GM13977 (cell line): ENCODE measurements around the gene DPP4.
"Not testable (repeated sequence)": the region's sequence is repeated elsewhere in the genome, so short reads cannot be mapped to it uniquely, and the experiment has no call there.

Experiments used
- DNase-seq: peaks from one replicate; pipeline ENCODE4 v3.0.0; 2012; ENCODE audit warnings: low spot score
- CTCF ChIP-seq: IDR thresholded peaks from 2 replicates; pipeline ENCODE4 v1.5.1; 2012; ENCODE audit warnings: mild to moderate bottlenecking, control low read depth; ENCODE audit not compliant: insufficient read depth; ENCODE audit errors: extremely low read depth, missing control alignments
- in situ Hi-C: fragments of 300-500 bp; cut with MboI; formaldehyde crosslinking; loops from one replicate; pipeline ENCODE4 v1.12.0; 2022; ENCODE audit warnings: low sequenced_read_pairs, low pct_unique_long_range_greater_than_20kb, mixed read lengths, inconsistent platforms; ENCODE audit not compliant: unreplicated experiment

DPP4 gene

GRCh38 chr2:161964160-161964559 is 109.9 kb downstream of the DPP4 start:
- DNase-seq = no peak
- in situ Hi-C loops = no loop called here
- no peak for TF ChIP-seq CTCF

GRCh38 chr2:161962160-161962559 is 111.9 kb downstream of the DPP4 start:
- DNase-seq = no peak
- TF ChIP-seq CTCF = no peak
- in situ Hi-C loops = no loop called here

GRCh38 chr2:161961061-161961460 is 113.0 kb downstream of the DPP4 start:
- DNase-seq = no peak
- TF ChIP-seq CTCF = no peak
- in situ Hi-C loops = no loop called here

- DNase-seq = no peak
- no peak for TF ChIP-seq CTCF
- in situ Hi-C loops = no loop called here
These were observed 117.3 kb downstream of the DPP4 start for GRCh38 chr2:161956738-161957137.

GRCh38 chr2:161955211-161955610 is 118.8 kb downstream of the DPP4 start:
- DNase-seq = no peak
- in situ Hi-C loops = no loop called here
- TF ChIP-seq CTCF = no peak

- no peak for TF ChIP-seq CTCF
- no peak for DNase-seq
- in situ Hi-C loops = no loop called here
These were observed 119.9 kb downstream of the DPP4 start for GRCh38 chr2:161954103-161954502.

GRCh38 chr2:161953367-161953766 is 120.6 kb downstream of the DPP4 start:
- in situ Hi-C loops = not testable (repeated sequence)

More at GRCh38 chr2:161953367-161953766, 120.6 kb downstream of the DPP4 start:
- not testable (repeated sequence) for DNase-seq
